Esophagus muscularis mucosa (tissue), 4 donors: Measurements from ENCODE around the gene ATPAF1.

Experiments used
- EP300 ChIP-seq: sonication (generic); formaldehyde crosslinking; IDR thresholded peaks from one replicate; pipeline ENCODE4 v1.6.1; 2017; ENCODE audit warnings: antibody characterized with exemption
- POLR2A ChIP-seq: fragments of 450-650 bp; IDR thresholded peaks from one replicate; pipeline ENCODE4 v1.6.1; 2017; ENCODE audit warnings: antibody characterized with exemption, moderate library complexity, mild to moderate bottlenecking, low read depth
- POLR2AphosphoS5 ChIP-seq, 2 donors: sonication (generic); formaldehyde crosslinking; IDR thresholded peaks; one replicate each; pipeline ENCODE4 v1.6.1; 2017; ENCODE audit warnings: antibody characterized with exemption in 2 of 2
- TF ChIP-seq, protein P1 (sequence below), 3 experiments: fragments of 200-600 bp in 2 of 3; fragments of 450-650 bp in 1 of 3; sonication (generic) in 2 of 3; IDR thresholded peaks; one replicate each; pipeline ENCODE4 v1.5.1; 2017 to 2019; ENCODE audit warnings: antibody characterized with exemption in 3 of 3, mild to moderate bottlenecking in 2 of 3, moderate library complexity in 1 of 3

DNA sequence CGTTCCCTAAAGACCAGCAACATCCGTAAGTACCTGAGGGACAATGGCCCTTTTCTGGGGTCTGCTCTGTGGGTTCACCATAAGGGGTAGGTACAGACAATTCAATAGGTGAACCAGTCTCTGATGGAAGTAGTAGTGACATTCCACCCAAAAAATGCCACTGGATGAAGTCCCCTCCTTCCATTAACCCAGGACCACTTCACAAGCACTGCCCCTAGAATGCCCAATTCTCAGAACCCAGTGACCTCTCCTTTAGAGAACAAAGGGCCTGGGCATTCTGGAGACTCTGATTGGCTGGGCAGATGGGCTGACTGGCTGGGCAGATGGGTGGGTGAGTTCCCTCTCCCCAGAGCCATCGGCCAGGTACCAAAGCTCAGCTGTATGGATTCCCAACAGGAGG is 3.4 kb upstream of the ATPAF1 start, which contains the start of gene TEX38:
- TF ChIP-seq, protein P1, sequence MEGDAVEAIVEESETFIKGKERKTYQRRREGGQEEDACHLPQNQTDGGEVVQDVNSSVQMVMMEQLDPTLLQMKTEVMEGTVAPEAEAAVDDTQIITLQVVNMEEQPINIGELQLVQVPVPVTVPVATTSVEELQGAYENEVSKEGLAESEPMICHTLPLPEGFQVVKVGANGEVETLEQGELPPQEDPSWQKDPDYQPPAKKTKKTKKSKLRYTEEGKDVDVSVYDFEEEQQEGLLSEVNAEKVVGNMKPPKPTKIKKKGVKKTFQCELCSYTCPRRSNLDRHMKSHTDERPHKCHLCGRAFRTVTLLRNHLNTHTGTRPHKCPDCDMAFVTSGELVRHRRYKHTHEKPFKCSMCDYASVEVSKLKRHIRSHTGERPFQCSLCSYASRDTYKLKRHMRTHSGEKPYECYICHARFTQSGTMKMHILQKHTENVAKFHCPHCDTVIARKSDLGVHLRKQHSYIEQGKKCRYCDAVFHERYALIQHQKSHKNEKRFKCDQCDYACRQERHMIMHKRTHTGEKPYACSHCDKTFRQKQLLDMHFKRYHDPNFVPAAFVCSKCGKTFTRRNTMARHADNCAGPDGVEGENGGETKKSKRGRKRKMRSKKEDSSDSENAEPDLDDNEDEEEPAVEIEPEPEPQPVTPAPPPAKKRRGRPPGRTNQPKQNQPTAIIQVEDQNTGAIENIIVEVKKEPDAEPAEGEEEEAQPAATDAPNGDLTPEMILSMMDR (IDR thresholded peaks at IDR 0.05) = no peak
- no peak for TF ChIP-seq EP300
- no peak for TF ChIP-seq POLR2AphosphoS5 (IDR thresholded peaks at IDR 0.05)
- TF ChIP-seq POLR2A = no peak
